ENCODE data around the gene TNFAIP8.

TNFAIP8 gene

DNA sequence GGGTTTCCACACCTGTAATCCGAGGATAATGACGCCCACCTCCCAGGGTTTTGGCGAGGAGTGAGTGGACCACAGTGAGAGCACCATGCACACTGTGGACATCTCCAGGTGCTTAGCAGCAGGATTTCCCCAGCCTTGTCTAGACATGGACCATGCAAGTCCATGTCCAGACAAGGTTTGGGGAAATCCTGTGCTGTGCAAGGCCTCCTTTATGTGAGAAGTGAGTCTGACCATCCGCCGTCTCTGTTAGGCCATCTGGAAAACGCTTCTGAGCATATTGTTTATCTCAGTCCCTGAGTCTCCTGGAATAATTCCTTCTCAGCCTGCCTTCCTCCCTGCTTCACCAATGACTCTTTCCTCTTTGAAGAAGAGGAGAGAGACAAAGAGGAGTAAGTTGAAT, 26.2 kb upstream of the TNFAIP8 start:
- DNase-seq = no peak

DNA sequence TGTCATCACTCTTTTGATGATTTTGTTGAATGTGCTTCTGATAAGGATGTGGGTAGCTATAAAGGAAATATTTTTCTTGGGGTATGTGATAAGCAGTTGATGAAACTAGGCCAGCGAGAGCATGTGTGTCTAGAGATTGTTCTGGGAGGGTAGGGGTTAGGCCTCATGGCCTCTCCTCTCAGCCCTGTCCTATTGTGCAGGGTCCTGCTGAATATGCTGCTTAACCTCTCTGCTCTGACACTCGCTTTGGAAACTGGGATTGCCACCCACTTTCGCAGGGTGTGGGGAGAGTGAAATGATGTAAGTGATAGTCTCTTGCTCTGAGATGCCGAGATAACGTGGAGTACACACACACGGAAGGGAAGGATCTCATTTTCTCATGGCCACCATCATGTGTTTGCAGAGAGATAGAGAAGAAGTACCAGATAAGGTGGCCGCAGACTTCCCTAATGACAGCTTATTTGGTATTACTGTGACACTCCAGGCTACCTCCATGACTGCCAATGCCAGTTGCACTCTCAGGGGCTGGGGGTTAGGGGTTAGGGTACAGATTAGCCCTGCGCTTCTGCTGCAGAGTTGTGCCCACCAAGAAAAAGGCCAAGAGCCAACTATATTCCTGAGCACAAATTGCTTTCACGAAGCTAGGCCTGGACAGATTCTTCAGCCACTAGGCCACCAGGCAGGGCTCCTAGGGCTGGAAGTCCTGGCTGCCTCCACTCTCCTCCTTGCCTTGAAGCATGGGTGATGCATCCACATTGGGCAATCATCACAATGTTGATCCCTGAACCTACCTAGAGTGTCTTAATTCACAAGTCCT, 25.2 kb upstream of the TNFAIP8 start:
- peak; percentile 39 for DNase-seq

DNA sequence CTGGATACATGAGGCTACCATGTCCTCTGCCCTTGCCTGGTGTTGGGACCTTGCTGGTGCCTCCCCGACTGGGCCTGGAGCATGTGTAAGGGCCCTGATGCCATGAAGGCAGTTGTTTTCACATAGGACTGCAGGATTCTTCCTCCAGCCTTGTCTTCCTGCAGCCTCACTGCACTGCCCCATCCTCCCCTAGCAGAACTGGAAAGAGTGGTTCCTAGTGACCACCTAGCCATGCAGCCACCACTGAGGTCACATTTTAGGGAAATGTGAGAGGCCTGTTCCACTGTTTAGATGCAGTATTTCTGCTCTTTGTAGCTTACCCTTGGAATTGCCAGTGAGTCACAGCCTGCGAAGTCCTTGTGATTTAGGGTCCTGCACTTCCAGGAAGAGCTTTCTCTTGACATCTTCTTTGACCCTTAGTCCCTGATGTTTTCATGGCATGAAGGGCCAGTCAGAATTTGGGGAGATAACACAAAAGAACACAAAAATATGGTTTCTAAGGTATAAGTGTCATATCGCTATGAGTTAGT, 24.2 kb upstream of the TNFAIP8 start:
- no peak for DNase-seq

DNA sequence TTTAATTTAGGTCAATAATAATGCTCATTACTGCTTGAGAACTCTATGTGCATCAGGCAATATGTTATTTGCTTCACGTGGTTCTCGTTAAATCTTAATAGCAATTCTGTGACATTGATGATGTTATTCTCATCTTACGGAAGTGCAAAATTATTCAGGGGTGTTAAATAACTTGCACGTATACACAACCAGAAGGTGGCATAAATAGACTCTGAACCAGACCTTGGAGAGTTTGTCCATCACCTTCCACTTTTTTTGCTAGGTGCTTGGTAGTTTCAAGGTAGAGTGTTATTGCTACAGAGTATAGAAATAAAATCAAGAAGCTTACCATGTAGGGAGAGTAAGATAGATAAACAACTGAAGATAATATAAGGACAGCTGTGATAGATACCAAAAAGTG, 23.6 kb upstream of the TNFAIP8 start:
- no peak for DNase-seq

DNA sequence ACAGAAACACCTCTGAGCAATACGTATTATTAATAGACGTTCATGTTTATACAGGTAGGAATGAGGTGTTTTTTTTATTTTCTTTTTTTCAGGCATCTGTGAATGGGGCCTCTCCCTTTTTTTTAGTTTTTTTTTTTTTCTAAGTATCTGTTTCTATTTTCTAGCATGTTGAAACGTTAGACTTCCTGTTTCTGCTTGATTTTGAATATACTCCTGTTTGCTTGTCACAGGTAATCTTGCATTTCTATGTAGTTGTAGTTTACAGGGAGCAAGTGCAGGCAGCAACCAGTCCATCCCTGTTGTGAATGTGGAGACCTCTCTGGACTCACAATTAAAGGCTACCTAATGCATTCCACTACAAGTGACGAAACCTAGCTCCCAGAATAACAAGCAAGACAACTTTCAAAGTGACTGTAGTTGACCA, 22.8 kb upstream of the TNFAIP8 start:
- no peak for DNase-seq

DNA sequence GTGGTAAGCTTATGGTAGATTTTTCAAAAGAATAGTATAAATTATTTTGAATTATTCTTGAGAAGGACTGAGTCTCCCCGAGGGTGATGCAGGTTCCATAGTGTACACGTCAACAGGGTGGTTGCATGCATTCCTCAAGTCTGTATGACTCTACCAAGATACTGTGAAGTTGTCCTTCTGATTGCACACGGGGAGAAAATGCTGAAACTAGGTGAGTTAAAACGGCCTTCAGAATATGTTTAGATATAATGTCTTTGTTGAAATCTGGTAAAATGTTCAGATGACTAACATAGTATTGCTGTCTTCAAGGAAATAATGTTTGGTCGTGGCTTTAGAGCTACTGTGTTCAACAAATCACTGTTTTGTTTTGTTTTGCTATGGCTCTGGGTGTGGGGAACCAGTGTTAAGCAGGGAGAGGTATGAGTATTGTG, 22.4 kb upstream of the TNFAIP8 start:
- DNase-seq = no peak

DNA sequence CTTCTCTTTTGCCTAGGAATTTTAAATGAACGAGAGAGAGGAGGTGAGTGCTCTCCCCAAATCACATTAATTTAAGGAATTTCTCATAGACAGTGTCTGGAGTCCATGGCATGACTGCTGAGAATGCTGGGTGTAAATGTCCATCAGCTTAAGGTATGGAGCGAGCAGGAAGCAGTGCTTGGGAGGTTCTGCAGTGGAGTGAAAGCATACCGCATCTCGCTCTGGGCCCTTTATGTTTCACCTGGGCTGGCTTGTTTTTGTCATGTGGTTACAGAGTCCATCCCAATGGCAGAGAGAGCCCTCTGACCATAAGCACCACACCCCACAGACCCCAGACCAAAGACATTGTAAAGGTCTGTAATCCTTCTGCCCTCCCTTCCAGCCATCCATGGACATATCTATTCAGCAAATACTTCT, 20.6 kb upstream of the TNFAIP8 start:
- DNase-seq = no peak

DNA sequence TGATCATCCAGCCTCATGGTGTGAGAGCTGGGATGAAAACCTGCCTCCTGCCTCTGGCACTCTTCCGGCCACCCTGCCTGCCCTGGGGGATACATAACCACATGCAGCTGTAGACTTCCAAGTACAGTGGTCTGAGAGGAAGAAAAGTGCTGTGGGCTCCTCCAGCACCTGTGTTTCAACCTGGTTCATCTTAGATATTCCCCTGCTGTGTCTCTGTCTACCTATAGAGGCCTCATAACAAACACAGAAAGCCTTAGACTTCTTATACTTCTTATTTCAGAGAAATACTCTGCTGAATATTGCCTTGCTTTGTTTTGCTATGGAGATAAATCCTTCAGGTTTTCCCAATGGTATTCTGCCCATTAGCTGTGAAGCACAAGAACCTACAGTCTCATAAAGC, 19.6 kb upstream of the TNFAIP8 start:
- no peak for DNase-seq

DNA sequence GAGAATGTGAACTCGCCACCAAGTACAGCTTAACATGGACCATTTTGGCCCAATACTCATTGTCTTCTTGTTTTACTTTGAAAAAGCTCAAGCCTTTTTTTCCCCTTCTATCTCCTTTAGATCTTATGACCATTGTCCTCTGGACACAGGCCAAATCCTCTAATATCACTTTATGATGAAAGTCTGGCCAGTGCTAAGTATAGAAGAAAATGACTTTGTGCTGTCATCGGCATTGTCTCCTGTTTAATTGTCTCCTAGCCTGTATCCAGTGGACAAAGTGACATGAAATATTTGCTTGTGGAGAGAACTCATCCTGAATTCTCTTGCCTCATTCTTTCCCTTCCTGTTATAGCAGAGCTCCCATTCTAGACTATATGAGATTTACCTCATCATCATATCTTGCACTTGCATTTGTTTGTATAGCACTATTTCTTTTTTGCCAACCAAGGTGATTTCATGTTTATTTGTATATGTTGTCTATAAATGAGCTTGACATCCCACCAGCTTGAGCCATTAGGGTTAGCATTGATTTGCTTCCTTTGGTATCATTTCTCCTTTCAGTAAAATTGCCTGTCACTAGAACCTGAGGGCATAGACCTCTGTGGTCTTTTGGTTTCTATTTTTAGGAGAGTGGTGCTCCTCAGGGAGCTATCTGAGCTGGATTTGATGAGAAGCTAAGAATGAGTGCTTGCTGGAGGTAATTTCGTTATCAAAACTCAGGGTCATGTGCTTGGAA, 18.8 kb upstream of the TNFAIP8 start:
- DNase-seq = no peak

DNA sequence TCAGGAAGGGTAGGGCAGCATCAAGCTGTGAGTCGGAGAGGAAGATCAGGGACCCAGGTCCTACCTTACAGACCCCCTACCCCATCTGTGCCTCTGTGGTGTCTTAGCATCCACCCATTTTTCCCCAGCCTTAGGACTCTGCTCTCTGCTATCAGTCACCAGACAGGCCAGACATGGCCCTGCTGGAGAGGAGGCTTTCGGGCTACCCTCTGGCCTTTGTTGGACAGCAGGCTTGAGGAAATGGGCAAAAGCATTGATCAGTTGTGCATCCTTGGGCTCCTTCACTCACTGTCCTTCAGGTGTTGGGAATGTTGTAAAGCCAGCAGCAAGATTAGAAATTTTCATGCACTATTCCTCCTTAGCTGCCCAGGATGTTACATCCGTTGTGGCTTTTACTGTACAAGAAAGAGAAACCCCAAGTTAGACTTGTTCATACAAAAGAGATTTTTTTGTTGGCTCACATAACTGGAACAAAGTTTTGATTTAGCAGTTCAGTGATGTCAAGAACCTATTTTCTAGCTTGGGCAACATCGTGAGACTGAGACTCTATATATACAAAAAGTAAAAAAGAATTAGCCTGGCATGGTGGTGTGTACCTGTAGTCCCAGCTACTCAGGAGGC, 17.4 kb upstream of the TNFAIP8 start:
- no peak for DNase-seq

DNA sequence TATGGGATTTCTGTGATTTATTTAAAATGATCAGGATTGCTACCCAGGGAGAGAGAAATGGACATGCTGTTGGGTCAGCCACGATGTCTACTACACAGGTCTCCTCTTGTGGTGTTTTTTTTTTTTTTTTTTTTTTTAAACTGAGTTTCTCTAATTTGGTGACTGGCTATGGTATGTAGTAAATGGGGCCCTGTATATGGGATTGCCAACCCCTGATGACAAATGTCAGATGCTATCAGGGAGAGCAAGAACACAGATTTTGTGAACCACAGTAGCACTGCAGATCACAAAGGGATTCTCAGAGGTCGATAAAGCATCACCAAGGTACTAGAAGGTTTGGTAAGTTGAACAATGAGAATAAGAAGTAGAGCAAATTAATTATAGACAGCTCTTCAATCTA, 16.5 kb upstream of the TNFAIP8 start:
- DNase-seq = no peak

DNA sequence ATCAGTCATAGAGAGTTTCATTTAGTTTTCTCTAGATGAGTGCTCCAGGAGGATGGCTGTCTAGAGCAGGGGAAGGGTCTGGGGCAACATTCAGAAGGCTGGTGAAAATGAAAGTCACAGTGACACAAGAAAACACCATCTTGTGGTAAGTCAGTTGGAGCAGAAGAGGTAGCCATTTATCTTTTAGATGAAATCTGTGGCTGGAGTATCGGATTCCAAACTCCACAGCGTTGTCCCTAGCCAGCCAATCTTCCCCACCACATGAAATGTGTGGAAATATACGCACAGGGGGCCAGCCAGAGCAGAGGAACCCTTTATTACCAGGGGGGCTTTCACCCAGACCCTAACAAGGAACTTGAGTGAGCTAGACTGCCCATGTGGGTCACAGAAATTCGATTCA, 15.9 kb upstream of the TNFAIP8 start:
- no peak for DNase-seq

DNA sequence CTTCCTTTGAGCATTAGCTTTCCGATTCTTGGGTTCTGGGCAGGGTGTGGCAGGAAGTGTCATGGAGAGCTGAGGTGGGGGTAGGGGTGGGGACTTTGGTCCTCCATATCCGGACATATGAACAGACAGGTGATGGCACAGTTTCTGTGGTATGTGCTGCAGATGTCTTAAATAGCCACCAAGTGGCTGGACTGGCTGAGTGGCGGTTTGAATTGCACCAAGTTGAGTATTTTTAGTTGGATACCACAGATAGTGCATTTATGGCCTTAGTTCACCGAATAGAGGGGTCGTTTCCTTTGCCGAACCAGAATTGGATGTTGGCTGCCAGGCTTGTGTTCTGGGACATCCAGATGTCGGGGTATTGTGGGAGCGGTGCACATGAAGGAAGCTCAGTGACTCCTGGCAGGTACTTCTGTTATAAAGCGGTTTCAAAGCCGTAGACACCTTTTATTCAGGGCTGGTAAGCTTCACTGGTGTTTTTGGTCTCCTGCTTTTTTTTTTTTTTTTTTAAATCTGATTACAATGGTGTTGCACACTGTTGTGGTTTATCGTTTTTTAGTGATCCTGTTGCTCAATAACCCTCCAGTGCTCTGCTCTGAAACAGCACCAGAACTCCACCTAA, 15.1 kb upstream of the TNFAIP8 start:
- DNase-seq = no peak

DNA sequence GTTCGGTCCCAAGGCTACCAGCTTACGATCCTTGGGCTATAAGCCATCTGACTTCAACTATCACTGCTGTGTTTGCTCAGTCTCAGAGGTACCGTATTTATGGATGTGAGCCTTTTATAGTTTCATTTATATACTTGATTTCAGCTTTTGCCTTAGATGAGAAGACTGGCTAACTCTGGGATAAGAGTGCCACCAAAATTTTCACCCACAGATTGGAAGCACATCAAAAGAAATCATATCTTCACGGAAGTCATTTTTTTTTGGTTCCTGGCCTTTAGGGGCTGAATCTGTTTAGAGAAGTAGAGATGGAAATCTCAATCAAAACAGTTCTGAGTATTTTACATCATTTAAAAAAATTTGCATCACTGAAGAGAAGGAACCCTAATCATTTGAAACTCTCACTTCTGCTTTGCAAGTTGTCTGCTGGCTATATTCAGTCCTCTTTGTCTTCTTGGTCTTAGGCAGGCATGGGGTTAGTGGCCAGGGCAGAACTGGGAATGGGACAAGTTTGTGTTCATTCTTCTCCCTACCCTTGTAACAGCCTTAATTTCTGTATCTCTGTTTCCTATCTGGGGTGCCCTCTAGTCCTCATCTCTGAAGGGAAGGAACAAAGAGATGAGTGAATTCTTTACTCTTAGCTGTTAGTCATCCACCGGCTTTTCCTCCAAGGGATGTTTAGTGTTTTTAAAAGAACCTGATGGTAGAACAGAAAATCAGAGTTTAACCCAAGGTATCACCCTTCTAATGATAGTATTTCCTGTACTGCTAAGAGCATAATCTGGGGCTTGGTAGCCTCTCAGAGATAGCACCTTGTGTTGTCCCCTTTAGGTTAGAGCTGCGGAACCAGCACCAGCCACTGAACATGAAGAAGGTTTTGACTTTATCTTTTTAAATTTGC, 14.1 kb upstream of the TNFAIP8 start:
- no peak for DNase-seq

DNA sequence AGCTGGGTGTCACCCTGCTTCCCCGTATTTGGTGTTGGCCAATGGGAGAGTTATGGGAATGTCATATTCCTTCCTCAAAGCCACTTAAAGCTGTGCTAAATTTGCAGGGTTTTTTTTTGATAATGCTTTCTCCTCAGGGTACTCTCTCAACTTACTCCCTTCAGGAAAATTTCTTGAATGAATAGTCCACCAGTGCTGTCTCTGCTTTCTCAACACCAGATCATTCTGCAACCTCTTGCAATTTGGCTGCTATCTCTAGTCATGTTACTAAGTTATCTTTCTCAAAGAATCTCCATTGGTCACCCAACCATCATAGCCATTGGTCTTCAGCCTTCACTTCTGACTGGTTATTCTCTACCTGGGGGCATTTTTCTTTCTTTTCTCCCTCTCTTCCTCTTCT, 13.4 kb upstream of the TNFAIP8 start:
- no peak for DNase-seq

DNA sequence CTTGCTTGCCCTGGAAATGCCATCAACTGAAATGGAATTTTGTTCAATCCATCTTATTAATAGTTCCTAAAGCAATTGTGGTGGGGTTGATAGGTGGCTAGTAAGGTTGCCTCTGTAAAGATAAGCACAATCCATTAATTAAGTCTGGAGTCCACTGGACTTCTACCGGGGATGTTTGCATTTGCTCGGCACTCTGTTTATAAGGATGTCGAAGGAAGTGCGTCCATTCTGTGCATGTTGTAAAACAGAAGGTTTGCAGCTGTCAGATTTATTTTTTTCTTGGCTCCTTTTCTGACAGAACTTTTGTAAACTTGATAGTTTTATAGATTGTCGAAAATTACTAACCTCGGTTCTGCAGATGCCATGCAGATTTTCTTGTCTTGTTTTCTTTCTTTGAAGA, 12.8 kb upstream of the TNFAIP8 start:
- no peak for DNase-seq

DNA sequence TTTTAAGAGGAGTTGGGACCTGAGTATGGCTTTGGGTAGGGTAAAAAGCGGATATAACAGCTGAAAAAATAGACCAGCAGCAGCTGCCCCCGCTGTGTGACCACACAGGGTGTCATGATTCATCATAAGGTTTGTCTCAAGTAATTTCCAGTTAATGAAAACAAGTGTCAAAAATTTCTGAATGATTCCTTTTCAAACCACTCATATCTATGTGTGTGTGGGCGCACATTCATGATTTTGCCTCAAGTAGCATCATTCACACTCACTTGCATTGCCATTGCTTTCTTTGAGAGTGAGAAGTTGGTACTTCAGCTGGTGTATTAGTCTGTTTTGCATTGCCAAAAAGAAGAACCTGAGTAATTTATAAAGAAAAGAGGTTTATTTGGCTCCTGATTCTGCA, 12.1 kb upstream of the TNFAIP8 start:
- DNase-seq = no peak

DNA sequence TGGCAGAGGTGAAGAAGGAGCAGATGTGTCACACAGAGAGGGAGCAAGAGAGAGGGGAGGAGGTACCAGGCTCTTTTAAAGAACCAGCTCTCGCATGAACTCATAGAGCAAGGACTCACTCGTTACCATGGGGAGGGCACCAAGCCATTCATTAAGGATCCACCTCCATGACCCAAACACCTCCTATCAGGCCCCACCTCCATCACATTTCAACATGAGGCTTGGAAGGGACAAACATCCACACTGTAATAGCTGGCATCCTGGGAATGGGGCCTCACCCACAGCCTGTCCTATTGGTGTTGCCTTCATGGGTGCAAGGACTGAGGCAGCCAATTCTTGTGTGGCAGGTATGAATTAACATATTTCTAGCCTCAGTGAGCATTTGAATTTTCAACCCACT, 11.6 kb upstream of the TNFAIP8 start:
- DNase-seq = no peak

DNA sequence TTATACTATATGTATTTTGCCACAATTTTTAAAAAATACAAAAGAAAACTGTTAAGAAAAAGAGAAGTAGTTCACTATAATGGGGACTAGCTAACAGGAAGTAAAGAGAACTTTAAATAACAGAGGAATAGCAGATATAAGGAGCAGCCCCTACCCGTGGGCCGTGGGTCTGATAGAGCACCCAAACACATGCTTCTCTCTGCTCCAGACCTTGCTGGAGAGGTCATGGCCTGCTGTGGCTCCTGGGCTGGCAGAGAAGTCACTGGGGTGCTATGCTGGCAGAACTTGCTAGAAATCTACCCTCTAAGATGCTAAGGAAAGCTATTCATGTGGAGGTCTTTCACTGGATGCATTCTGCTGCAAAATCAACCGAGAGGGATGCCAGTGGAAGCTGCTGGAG, 10.0 kb upstream of the TNFAIP8 start:
- DNase-seq = no peak

DNA sequence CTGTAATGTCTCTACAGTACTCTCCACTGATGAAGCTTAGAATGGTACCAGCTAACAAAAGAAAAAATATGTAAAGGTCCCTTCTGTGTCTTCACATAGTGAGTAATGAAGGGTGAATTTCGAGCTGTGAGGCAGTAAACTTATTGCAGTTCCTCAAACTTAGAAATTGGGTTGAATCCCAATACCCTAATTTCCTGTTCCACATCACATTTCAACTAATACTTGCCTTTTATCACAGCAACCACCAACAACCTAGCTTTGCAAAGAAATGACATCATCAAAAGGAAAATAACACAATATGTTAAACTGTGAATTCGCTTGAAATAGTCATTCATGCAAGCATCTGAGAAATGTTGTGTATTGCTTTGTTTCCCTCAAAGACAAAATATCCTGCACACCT, 9.4 kb upstream of the TNFAIP8 start:
- DNase-seq = no peak

DNA sequence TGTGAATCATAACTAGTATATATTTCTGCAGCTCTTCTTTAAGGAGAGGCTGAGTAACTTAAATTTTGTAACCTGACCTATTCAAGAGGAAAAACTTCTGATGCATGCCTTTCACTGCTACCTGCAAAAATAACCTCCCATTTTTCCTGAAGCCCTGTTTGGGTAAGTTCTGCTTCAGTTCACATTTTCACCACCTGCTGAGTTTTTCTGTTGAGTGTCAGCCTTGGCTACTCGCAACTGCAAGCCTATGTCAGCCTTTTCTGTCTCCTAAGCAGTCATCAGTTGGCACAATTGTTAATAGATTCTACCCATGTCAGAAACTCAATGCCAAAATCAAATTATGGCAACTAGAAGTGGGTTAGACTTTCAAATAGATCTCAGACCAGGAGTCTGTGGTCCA, 8.2 kb upstream of the TNFAIP8 start:
- DNase-seq = no peak

DNA sequence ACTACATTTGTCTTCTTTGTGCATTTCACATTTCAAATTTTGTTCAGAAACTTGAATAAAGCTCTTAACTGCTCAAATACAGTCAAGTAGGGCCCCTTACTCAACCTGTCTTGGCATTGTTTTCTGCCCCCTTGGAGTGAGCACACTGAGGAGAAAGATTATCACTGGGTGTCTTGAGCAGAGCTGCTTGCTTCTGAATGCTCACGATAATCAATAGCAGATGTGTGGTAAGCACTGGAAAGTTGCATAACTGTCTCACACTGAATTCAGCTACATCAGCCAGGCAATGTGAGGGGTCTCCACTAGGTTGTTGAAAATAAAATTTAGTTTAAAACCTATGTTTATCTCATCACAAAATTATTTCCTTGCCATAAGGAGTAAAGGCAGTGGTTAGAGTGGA, 7.8 kb upstream of the TNFAIP8 start:
- DNase-seq = no peak
